Naive B cell (primary cell): ENCODE measurements around the gene AP3M1. TPM values are rescaled to one million over a fixed set of nuclear protein-coding genes. Genes with fewer than 3 reads are reported as not detected.
A peak's percentile ranks its signal among the peaks of the same experiment; 100 is the strongest.

Experiments used
- ATAC-seq, 2 donors: fragments of 150-1000 bp; cut with Tn5 transposase; 2 replicates each; pipeline ENCODE4 v1.10.0; 2021; ENCODE audit warnings: low read depth in 2 of 2, mild to moderate bottlenecking in 2 of 2, moderate library complexity in 2 of 2
- DNase-seq: peaks from one replicate; pipeline ENCODE4 v3.0.0; 2022
- H3K27ac Mint-ChIP-seq, 6 donors: one replicate each; pipeline ENCODE4 v1.8.0; 2020 to 2022; ENCODE audit warnings: mild to moderate bottlenecking in 6 of 6, mixed read lengths in 6 of 6, moderate library complexity in 5 of 6, inconsistent platforms in 2 of 6
- H3K27me3 Mint-ChIP-seq, 3 donors: one replicate each; pipeline ENCODE4 v1.8.0; 2021 to 2022; ENCODE audit warnings: mixed read lengths in 3 of 3, mild to moderate bottlenecking in 1 of 3
- H3K36me3 Mint-ChIP-seq, 2 donors: one replicate each; pipeline ENCODE4 v1.8.0; 2020 to 2022; ENCODE audit warnings: mixed read lengths in 2 of 2, inconsistent platforms in 1 of 2, mild to moderate bottlenecking in 1 of 2
- H3K4me1 Mint-ChIP-seq, 3 donors: one replicate each; pipeline ENCODE4 v1.8.0; 2020 to 2022; ENCODE audit warnings: mixed read lengths in 3 of 3, inconsistent platforms in 1 of 3, mild to moderate bottlenecking in 1 of 3, moderate library complexity in 1 of 3
- H3K4me3 Mint-ChIP-seq, 8 donors: one replicate each; pipeline ENCODE4 v1.8.0; 2020 to 2022; ENCODE audit warnings: mild to moderate bottlenecking in 8 of 8, mixed read lengths in 8 of 8, moderate library complexity in 8 of 8, inconsistent platforms in 2 of 8
- H3K9me3 Mint-ChIP-seq, 7 donors: one replicate each; pipeline ENCODE4 v1.8.0; 2020 to 2022; ENCODE audit warnings: mixed read lengths in 7 of 7, mild to moderate bottlenecking in 5 of 7, inconsistent platforms in 2 of 7, moderate library complexity in 1 of 7
- polyA plus RNA-seq, 6 donors: library from polyadenylated mRNA; unstranded; fragments of 300-500 nt; fragmentation: Illumina TruSeq; gene quantifications; one replicate each; pipeline ENCODE4 v1.2.3, GENCODE V29; 2021; ENCODE audit warnings: low read depth in 6 of 6

AP3M1 gene
- polyA plus RNA-seq, 6 donors from 2014 or later = 28.8 to 40.8 (median 32.9) TPM

- DNase-seq (no peak), ATAC-seq (no peak)
- Mint-ChIP-seq H3K9me3 (no peaks in the 10 kb centered on the region), H3K27ac (peak overlapping the region in 1 of 6 donors; percentile 46), H3K36me3 (peaks cover 19 to 20% of the 10 kb centered on the region in 2 donors), H3K4me3 (no peak overlapping the region), H3K27me3 (no peaks in the 10 kb centered on the region), H3K4me1 (peaks cover 0 to 25% (median 3%) of the 10 kb centered on the region in 3 donors)
Observed at GRCh38 chr10:74121368-74121767, 29.3 kb downstream of the AP3M1 start.

DNA sequence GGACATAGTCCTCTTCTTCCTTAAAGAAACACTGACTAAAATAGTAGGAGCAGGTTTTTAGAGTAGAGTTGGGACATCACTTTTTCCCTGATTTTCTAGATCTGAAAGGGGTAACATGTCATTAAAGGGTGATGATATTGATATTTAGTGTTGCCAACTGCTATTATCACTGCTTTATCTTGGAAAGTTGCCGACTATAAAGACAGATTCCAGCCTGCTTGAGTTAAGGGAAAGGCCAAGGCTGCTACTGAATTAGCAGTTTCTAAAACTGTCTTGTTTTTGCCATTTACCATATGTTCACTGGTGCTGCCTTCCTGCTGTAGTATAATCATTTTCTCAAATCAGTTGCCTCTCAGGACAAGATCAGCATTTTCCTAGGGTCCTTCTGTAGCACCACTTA lies 29.7 kb downstream of the AP3M1 start:
- DNase-seq (no peak), ATAC-seq (no peak)
- Mint-ChIP-seq H3K27me3 (no peaks in the 10 kb centered on the region), H3K4me1 (peaks cover 0 to 25% (median 3%) of the 10 kb centered on the region in 3 donors), H3K9me3 (no peaks in the 10 kb centered on the region), H3K27ac (peak overlapping the region in 1 of 6 donors; percentile 79), H3K4me3 (no peak overlapping the region), H3K36me3 (peaks cover 24 to 25% of the 10 kb centered on the region in 2 donors)

- ATAC-seq (no peak), DNase-seq (no peak)
- no peak overlapping the region for H3K4me3 Mint-ChIP-seq
- peaks cover 29 to 35% of the 10 kb centered on the region in 2 donors for H3K36me3 Mint-ChIP-seq
- H3K4me1 Mint-ChIP-seq = peaks cover 3 to 25% (median 3%) of the 10 kb centered on the region in 3 donors
- no peaks in the 10 kb centered on the region for H3K9me3 Mint-ChIP-seq
- no peaks in the 10 kb centered on the region for H3K27me3 Mint-ChIP-seq
- peak overlapping the region in 5 of 6 donors; percentile 57 to 93 (median 89) for H3K27ac Mint-ChIP-seq
Observed at GRCh38 chr10:74118804-74119203, 31.8 kb downstream of the AP3M1 start.

- DNase-seq (no peak), ATAC-seq (peak; percentile 27 to 33)
- H3K9me3 Mint-ChIP-seq = no peaks in the 10 kb centered on the region
- peaks cover 3 to 25% (median 4%) of the 10 kb centered on the region in 3 donors for H3K4me1 Mint-ChIP-seq
- H3K27ac Mint-ChIP-seq = peak overlapping the region in 4 of 6 donors; percentile 12 to 79 (median 46)
- peak overlapping the region in 1 of 8 donors; percentile 64 for H3K4me3 Mint-ChIP-seq
- H3K36me3 Mint-ChIP-seq = peaks cover 32 to 38% of the 10 kb centered on the region in 2 donors
- H3K27me3 Mint-ChIP-seq = no peaks in the 10 kb centered on the region
Observed at GRCh38 chr10:74117738-74118137, 32.9 kb downstream of the AP3M1 start.

DNA sequence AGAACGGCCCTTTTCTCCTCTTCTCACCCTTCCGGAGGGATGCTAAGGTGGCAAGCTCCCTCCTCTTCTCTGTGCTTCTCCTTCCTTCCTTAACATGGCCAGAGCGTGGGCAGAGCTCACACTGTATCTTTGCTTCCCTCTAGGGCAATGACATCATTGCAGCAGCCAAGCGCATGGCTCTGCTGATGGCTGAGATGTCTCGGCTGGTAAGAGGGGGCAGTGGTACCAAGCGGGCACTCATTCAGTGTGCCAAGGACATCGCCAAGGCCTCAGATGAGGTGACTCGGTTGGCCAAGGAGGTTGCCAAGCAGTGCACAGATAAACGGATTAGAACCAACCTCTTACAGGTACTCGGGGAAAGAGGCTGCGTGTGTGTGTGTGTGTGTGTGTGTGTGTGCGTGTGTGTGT lies 36.6 kb downstream of the AP3M1 start:
- H3K27me3 Mint-ChIP-seq = no peaks in the 10 kb centered on the region
- no peak overlapping the region for H3K4me3 Mint-ChIP-seq
- H3K9me3 Mint-ChIP-seq = no peaks in the 10 kb centered on the region
- H3K36me3 Mint-ChIP-seq = peaks cover 29 to 32% of the 10 kb centered on the region in 2 donors
- peak overlapping the region in 4 of 6 donors; percentile 0 to 64 (median 24) for H3K27ac Mint-ChIP-seq
- peaks cover 3 to 16% (median 4%) of the 10 kb centered on the region in 3 donors for H3K4me1 Mint-ChIP-seq
- ATAC-seq (no peak), DNase-seq (no peak)

- Mint-ChIP-seq H3K27me3 (no peaks in the 10 kb centered on the region), H3K4me1 (peaks cover 3 to 11% (median 4%) of the 10 kb centered on the region in 3 donors), H3K36me3 (peaks cover 29 to 32% of the 10 kb centered on the region in 2 donors), H3K9me3 (no peaks in the 10 kb centered on the region), H3K27ac (peak overlapping the region in 1 of 6 donors; percentile 29), H3K4me3 (no peak overlapping the region)
- no peak for ATAC-seq
- DNase-seq = no peak
Observed at GRCh38 chr10:74113546-74113945, 37.1 kb downstream of the AP3M1 start.

DNA sequence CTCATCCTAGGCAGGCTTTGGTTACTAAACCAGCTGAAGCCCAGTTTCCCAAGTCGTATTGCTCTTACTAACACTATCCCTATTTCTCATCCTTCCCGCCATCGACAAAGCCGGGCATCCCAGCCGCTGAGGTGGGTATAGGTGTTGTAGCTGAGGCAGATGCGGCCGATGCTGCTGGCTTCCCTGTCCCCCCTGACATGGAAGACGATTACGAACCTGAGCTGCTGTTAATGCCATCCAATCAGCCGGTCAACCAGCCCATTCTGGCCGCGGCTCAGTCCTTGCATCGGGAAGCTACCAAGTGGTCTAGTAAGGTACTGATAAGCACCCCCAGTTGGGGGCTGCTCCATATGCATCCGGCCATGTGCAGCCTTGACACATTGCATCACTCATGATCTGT lies 38.8 kb downstream of the AP3M1 start:
- ATAC-seq (no peak), DNase-seq (no peak)
- Mint-ChIP-seq H3K4me1 (peaks cover 0 to 4% (median 0%) of the 10 kb centered on the region in 3 donors), H3K27me3 (no peaks in the 10 kb centered on the region), H3K9me3 (no peaks in the 10 kb centered on the region), H3K36me3 (peaks cover 39% of the 10 kb centered on the region in 2 donors), H3K4me3 (no peak overlapping the region), H3K27ac (peak overlapping the region in 1 of 6 donors; percentile 53)

GRCh38 chr10:74110120-74110519 lies 40.5 kb downstream of the AP3M1 start:
- ATAC-seq = no peak
- Mint-ChIP-seq H3K36me3 (peaks cover 33 to 39% of the 10 kb centered on the region in 2 donors), H3K9me3 (no peaks in the 10 kb centered on the region)

GRCh38 chr10:74109452-74109851 lies 41.2 kb downstream of the AP3M1 start:
- peak overlapping the region in 1 of 6 donors; percentile 90 for H3K27ac Mint-ChIP-seq
- no peak for ATAC-seq
- H3K36me3 Mint-ChIP-seq = peaks cover 36 to 41% of the 10 kb centered on the region in 2 donors
- peaks cover 0 to 4% (median 0%) of the 10 kb centered on the region in 3 donors for H3K4me1 Mint-ChIP-seq
- no peak overlapping the region for H3K4me3 Mint-ChIP-seq
- no peak for DNase-seq
- no peaks in the 10 kb centered on the region for H3K27me3 Mint-ChIP-seq
- H3K9me3 Mint-ChIP-seq = no peaks in the 10 kb centered on the region

More at GRCh38 chr10:74110120-74110519, 40.5 kb downstream of the AP3M1 start:
- no peak overlapping the region for H3K4me3 Mint-ChIP-seq
- H3K4me1 Mint-ChIP-seq = peaks cover 0 to 4% (median 0%) of the 10 kb centered on the region in 3 donors
- H3K27ac Mint-ChIP-seq = peak overlapping the region in 3 of 6 donors; percentile 6 to 90 (median 72)
- no peak for DNase-seq
- no peaks in the 10 kb centered on the region for H3K27me3 Mint-ChIP-seq

DNA sequence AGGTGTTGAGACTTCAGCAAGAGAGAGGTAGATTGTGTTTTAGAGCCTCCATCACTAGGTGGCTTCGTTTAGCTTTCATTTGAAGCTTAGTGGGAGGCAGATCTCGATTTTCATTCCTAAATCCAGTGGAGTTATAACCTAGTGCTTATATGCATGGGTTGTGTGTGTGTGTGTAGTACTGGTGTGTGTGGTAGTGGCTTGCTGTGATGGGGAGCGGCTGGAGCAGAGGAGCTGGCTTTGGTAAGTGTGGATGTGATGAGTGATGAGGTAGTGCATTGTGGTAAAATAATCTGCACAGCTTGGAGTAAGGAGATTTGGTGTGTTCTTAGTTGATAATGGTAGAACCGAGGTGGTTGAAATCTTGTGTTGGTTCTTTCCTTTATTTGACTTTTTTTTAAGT lies 43.2 kb downstream of the AP3M1 start:
- Mint-ChIP-seq H3K27me3 (no peaks in the 10 kb centered on the region), H3K27ac (peak overlapping the region in 2 of 6 donors; percentile 14 to 63), H3K4me3 (no peak overlapping the region), H3K36me3 (peaks cover 32 to 37% of the 10 kb centered on the region in 2 donors), H3K9me3 (no peaks in the 10 kb centered on the region), H3K4me1 (no peaks in the 10 kb centered on the region)
- DNase-seq (no peak), ATAC-seq (no peak)

DNA sequence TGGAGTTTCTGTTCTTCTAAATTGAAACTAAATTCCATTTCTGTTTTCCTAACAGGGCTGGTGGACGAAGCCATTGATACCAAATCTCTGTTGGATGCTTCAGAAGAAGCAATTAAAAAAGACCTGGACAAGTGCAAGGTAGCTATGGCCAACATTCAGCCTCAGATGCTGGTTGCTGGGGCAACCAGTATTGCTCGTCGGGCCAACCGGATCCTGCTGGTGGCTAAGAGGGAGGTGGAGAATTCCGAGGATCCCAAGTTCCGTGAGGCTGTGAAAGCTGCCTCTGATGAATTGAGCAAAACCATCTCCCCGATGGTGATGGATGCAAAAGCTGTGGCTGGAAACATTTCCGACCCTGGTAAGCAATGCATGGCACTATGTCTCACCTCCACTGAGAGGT lies 45.6 kb downstream of the AP3M1 start:
- peaks cover 24 to 32% of the 10 kb centered on the region in 2 donors for H3K36me3 Mint-ChIP-seq
- H3K9me3 Mint-ChIP-seq = no peaks in the 10 kb centered on the region
- no peaks in the 10 kb centered on the region for H3K4me1 Mint-ChIP-seq
- ATAC-seq (no peak), DNase-seq (no peak)
- H3K27me3 Mint-ChIP-seq = no peaks in the 10 kb centered on the region
- H3K4me3 Mint-ChIP-seq = no peak overlapping the region
- H3K27ac Mint-ChIP-seq = no peak overlapping the region

- DNase-seq (no peak), ATAC-seq (no peak)
- Mint-ChIP-seq H3K27me3 (no peaks in the 10 kb centered on the region), H3K27ac (peak overlapping the region in 1 of 6 donors; percentile 30), H3K4me1 (peaks cover 0 to 2% (median 0%) of the 10 kb centered on the region in 3 donors), H3K9me3 (no peaks in the 10 kb centered on the region), H3K4me3 (no peak overlapping the region), H3K36me3 (peaks cover 27 to 28% of the 10 kb centered on the region in 2 donors)
Observed at GRCh38 chr10:74104480-74104879, 46.1 kb downstream of the AP3M1 start.

GRCh38 chr10:74103560-74104258 lies 46.9 kb downstream of the AP3M1 start:
- ATAC-seq (no peak), DNase-seq (no peak)
- Mint-ChIP-seq H3K36me3 (peaks cover 31 to 35% of the 10 kb centered on the region in 2 donors), H3K27ac (peak overlapping the region in 1 of 6 donors; percentile 47), H3K27me3 (no peaks in the 10 kb centered on the region), H3K9me3 (no peaks in the 10 kb centered on the region), H3K4me1 (peaks cover 0 to 6% (median 0%) of the 10 kb centered on the region in 3 donors), H3K4me3 (no peak overlapping the region)

GRCh38 chr10:74099836-74100235 lies 50.8 kb downstream of the AP3M1 start:
- H3K4me3 Mint-ChIP-seq = no peak overlapping the region
- DNase-seq = no peak
- peaks cover 27 to 36% of the 10 kb centered on the region in 2 donors for H3K36me3 Mint-ChIP-seq

More at GRCh38 chr10:74099836-74100235, 50.8 kb downstream of the AP3M1 start:
- H3K27ac Mint-ChIP-seq = no peak overlapping the region
- no peaks in the 10 kb centered on the region for H3K27me3 Mint-ChIP-seq
- peaks cover 16 to 21% (median 20%) of the 10 kb centered on the region in 3 donors for H3K4me1 Mint-ChIP-seq
- H3K9me3 Mint-ChIP-seq = no peaks in the 10 kb centered on the region
- no peak for ATAC-seq
